ENCODE results near the gene ADAMTS12.

- TF ChIP-seq TAF1 (IDR thresholded peaks at IDR 0.05; ENCODE audit: low read depth, low read length): no peak
- TF ChIP-seq POLR2AphosphoS5 (IDR thresholded peaks at IDR 0.05; ENCODE audit: low read depth, low read length): no peak
- no peak for TF ChIP-seq POLR2A (IDR thresholded peaks at IDR 0.05; ENCODE audit: low read depth, low read length)
- no peak for TF ChIP-seq POU2F2 (IDR thresholded peaks at IDR 0.05; ENCODE audit: low read depth, low read length)
- no peak for TF ChIP-seq PAX5 (IDR thresholded peaks at IDR 0.05; ENCODE audit: insufficient read depth, low read length, severe bottlenecking)
These were observed 39.0 kb downstream of the ADAMTS12 start for GRCh38 chr5:33852837-33853236.
